CD14-positive monocyte (primary cell): ENCODE measurements around the gene CCDC116. TPM values are rescaled to one million over a fixed set of nuclear protein-coding genes. Genes with fewer than 3 reads are reported as not detected.

ENCODE experiments used
- DNase-seq, 3 donors: peaks; one replicate each; pipeline ENCODE4 v3.0.0-alpha.2; 2011 to 2022
- H2AFZ ChIP-seq: 2 replicates; pipeline ENCODE4 v1.6.0; 2012; ENCODE audit warnings: mild to moderate bottlenecking, low read depth, low read length, inconsistent platforms; ENCODE audit not compliant: insufficient read depth, poor library complexity, severe bottlenecking
- H3K27ac ChIP-seq, 2 donors: 1 replicate in 1 of 2; 2 replicates in 1 of 2; pipeline ENCODE4 v1.5.1; 2012 to 2013; ENCODE audit warnings: low read length in 2 of 2, control low read depth in 1 of 2, inconsistent platforms in 1 of 2, low read depth in 1 of 2, mild to moderate bottlenecking in 1 of 2
- H3K27me3 ChIP-seq, 2 donors: one replicate each; pipeline versions ENCODE4 v1.6.0 to v1.6.1; 2011 to 2013; ENCODE audit warnings: low read length in 2 of 2; ENCODE audit not compliant: control insufficient read depth in 2 of 2, insufficient read depth in 2 of 2
- H3K36me3 ChIP-seq, 2 donors: replicated peaks in 1 of 2; 1 replicate in 1 of 2; 2 replicates in 1 of 2; pipeline versions ENCODE4 v1.5.1 to v1.6.1; 2012 to 2013; ENCODE audit warnings: low read length in 2 of 2, control low read depth in 1 of 2, inconsistent platforms in 1 of 2, mild to moderate bottlenecking in 1 of 2; ENCODE audit not compliant: insufficient read depth in 2 of 2, control insufficient read depth in 1 of 2
- H3K4me1 ChIP-seq, 2 donors: 1 replicate in 1 of 2; 2 replicates in 1 of 2; pipeline versions ENCODE4 v1.5.1 to v1.6.1; 2012 to 2013; ENCODE audit warnings: low read length in 2 of 2, control low read depth in 1 of 2, inconsistent platforms in 1 of 2, mild to moderate bottlenecking in 1 of 2, moderate library complexity in 1 of 2; ENCODE audit not compliant: insufficient read depth in 2 of 2, control insufficient read depth in 1 of 2
- H3K4me2 ChIP-seq: replicated peaks from 2 replicates; pipeline ENCODE3; 2012; ENCODE audit warnings: low read length, moderate library complexity, mild to moderate bottlenecking; ENCODE audit not compliant: poor library complexity, severe bottlenecking; ENCODE audit errors: extremely low read depth
- H3K4me3 ChIP-seq, 3 experiments: fragments of 200-600 bp in 1 of 3; sonication (generic) in 1 of 3; replicated peaks in 1 of 3; 1 replicate in 2 of 3; 2 replicates in 1 of 3; pipeline ENCODE4 v1.5.1; 2011 to 2013; ENCODE audit warnings: low read length in 3 of 3, mild to moderate bottlenecking in 3 of 3, control low read depth in 2 of 3, low read depth in 2 of 3, inconsistent platforms in 1 of 3, moderate library complexity in 1 of 3
- H3K79me2 ChIP-seq: 2 replicates; pipeline ENCODE4 v1.6.0; 2012; ENCODE audit warnings: mild to moderate bottlenecking, control low read depth, inconsistent platforms, low read length, moderate library complexity; ENCODE audit not compliant: insufficient read depth
- H3K9ac ChIP-seq: 2 replicates; pipeline ENCODE4 v1.6.0; 2017; ENCODE audit warnings: low read length, mild to moderate bottlenecking; ENCODE audit not compliant: insufficient read depth, poor library complexity, severe bottlenecking
- H3K9me3 ChIP-seq, 2 donors: replicated peaks in 1 of 2; 1 replicate in 1 of 2; 2 replicates in 1 of 2; pipeline versions ENCODE4 v1.5.1 to v1.6.1; 2012 to 2013; ENCODE audit warnings: low read length in 2 of 2, control low read depth in 1 of 2; ENCODE audit not compliant: control insufficient read depth in 1 of 2, insufficient read depth in 1 of 2
- H4K20me1 ChIP-seq: 2 replicates; pipeline ENCODE4 v1.6.0; 2012; ENCODE audit warnings: mild to moderate bottlenecking, low read length, control low read depth, moderate library complexity; ENCODE audit not compliant: insufficient read depth
- H3K27ac Mint-ChIP-seq, 7 donors: one replicate each; pipeline ENCODE4 v1.8.0; 2020; ENCODE audit warnings: mild to moderate bottlenecking in 7 of 7, mixed read lengths in 7 of 7, moderate library complexity in 6 of 7, inconsistent platforms in 2 of 7
- H3K27me3 Mint-ChIP-seq, 3 donors: one replicate each; pipeline ENCODE4 v1.8.0; 2021 to 2022; ENCODE audit warnings: low read depth in 3 of 3, mild to moderate bottlenecking in 3 of 3, mixed read lengths in 3 of 3, moderate library complexity in 3 of 3, inconsistent platforms in 1 of 3
- H3K36me3 Mint-ChIP-seq, 2 donors: one replicate each; pipeline ENCODE4 v1.8.0; 2020; ENCODE audit warnings: mixed read lengths in 2 of 2, inconsistent platforms in 1 of 2, mild to moderate bottlenecking in 1 of 2
- H3K4me1 Mint-ChIP-seq: one replicate; pipeline ENCODE4 v1.8.0; 2020; ENCODE audit warnings: mild to moderate bottlenecking, mixed read lengths
- H3K4me3 Mint-ChIP-seq, 2 donors: one replicate each; pipeline ENCODE4 v1.8.0; 2020; ENCODE audit warnings: mild to moderate bottlenecking in 2 of 2, mixed read lengths in 2 of 2, moderate library complexity in 1 of 2
- H3K9me3 Mint-ChIP-seq, 7 donors: one replicate each; pipeline ENCODE4 v1.8.0; 2020 to 2022; ENCODE audit warnings: mixed read lengths in 7 of 7, mild to moderate bottlenecking in 6 of 7, moderate library complexity in 6 of 7, inconsistent platforms in 2 of 7
- WGBS: methylation state at CpG from one replicate; pipeline ENCODE4 v1.1.5; 2013; ENCODE audit warnings: missing lambda C conversion rate; ENCODE audit not compliant: insufficient coverage; 5-methylcytosine and 5-hydroxymethylcytosine counted together
- intact Hi-C, 2 donors: fragments of 100-400 bp; cut with micrococcal nuclease; formaldehyde crosslinking; loops; one replicate each; pipeline versions ENCODE4 v1.15.0 to v1.15.1; 2023
- polyA plus RNA-seq, 3 donors: library from polyadenylated mRNA; depleted of rRNA in 1 of 3; unstranded in 2 of 3; stranded (reverse) in 1 of 3; fragments of 300-500 nt in 2 of 3; fragments of >200 nt in 1 of 3; fragmentation: Illumina TruSeq in 2 of 3; gene quantifications; 1 replicate in 2 of 3; 2 replicates in 1 of 3; pipeline ENCODE4 v1.2.3, GENCODE V29; 2012 to 2021
- TF ChIP-seq, protein P1 (sequence below): fragments of 200-600 bp; IDR thresholded peaks from one replicate; pipeline ENCODE4 v1.8.0; 2022; ENCODE audit warnings: antibody characterized with exemption, mild to moderate bottlenecking

CCDC116 gene
- polyA plus RNA-seq, 3 donors: 0.21 TPM; not detected in 2

GRCh38 chr22:21681566-21682370 is 49.2 kb downstream of the CCDC116 start:
- no peaks in the 10 kb centered on the region for H4K20me1 ChIP-seq
- H3K27me3 ChIP-seq: no peaks in the 10 kb centered on the region
- intact Hi-C loops: no loop called here
- Mint-ChIP-seq H3K9me3 (no peaks in the 10 kb centered on the region), H3K4me3 (no peak overlapping the region), H3K27ac (peak overlapping the region in 2 of 7 donors; percentile 18 to 23), H3K4me1 (no peaks in the 10 kb centered on the region), H3K27me3 (no peaks in the 10 kb centered on the region), H3K36me3 (peaks cover 70 to 88% of the 10 kb centered on the region in 2 donors)
- H2AFZ ChIP-seq: no peak overlapping the region
- no peak for DNase-seq
- no peak overlapping the region for H3K4me2 ChIP-seq
- H3K79me2 ChIP-seq: no peaks in the 10 kb centered on the region
- TF ChIP-seq, protein P1, sequence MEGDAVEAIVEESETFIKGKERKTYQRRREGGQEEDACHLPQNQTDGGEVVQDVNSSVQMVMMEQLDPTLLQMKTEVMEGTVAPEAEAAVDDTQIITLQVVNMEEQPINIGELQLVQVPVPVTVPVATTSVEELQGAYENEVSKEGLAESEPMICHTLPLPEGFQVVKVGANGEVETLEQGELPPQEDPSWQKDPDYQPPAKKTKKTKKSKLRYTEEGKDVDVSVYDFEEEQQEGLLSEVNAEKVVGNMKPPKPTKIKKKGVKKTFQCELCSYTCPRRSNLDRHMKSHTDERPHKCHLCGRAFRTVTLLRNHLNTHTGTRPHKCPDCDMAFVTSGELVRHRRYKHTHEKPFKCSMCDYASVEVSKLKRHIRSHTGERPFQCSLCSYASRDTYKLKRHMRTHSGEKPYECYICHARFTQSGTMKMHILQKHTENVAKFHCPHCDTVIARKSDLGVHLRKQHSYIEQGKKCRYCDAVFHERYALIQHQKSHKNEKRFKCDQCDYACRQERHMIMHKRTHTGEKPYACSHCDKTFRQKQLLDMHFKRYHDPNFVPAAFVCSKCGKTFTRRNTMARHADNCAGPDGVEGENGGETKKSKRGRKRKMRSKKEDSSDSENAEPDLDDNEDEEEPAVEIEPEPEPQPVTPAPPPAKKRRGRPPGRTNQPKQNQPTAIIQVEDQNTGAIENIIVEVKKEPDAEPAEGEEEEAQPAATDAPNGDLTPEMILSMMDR: no peak
- 93% methylated on average over 20 of the region's 24 CpGs for WGBS
- no peak overlapping the region for H3K27ac ChIP-seq
- no peak overlapping the region for H3K4me3 ChIP-seq
- H3K4me1 ChIP-seq: no peaks in the 10 kb centered on the region
- peaks cover 65 to 69% of the 10 kb centered on the region in 2 donors for H3K36me3 ChIP-seq
- H3K9me3 ChIP-seq: no peaks in the 10 kb centered on the region
- H3K9ac ChIP-seq: no peak overlapping the region

DNA sequence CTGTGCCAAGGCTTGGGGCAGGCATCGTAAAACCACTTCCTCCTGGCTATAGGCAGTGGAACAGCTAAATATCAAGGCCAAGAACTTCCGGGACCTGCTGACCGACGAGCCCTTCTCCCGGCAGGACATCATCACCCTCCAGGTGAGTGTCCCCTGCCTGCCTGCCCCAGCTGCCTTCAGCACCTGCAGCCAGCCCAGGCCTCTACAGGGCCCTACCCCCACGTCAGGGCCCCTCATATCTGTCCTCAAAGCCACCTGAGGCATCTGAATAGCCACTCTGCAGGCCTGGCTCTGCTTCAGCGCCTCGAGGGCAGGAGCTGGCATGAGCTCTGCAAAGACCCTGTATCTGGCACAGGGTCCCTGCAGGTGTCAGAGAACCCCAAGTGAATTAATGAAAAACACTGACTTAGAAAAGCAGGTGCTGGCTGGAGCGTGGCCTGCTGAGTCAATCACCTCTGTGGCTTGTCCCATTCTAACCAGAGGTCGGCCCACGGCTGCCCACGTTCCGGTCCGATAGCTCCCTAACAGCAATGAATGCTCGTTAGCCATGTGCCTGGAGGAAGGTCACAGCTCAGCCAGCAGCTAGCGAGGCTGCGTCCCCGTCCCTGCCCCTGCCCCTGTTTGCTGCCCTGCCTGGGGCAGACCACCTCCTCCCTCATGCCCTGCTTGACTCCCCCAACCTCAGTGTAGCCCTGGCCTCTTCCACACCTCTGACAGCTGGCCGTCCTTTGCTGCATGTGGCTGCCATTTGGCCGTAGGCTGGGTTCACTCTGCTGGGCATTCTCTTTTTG is 50.0 kb downstream of the CCDC116 start:
- H3K9me3 Mint-ChIP-seq: no peaks in the 10 kb centered on the region
- H3K36me3 ChIP-seq: peaks cover 73 to 76% of the 10 kb centered on the region in 2 donors
- TF ChIP-seq, protein P1: no peak
- WGBS: 96% methylated on average over 19 of the region's 20 CpGs
- H3K36me3 Mint-ChIP-seq: peaks cover 70 to 87% of the 10 kb centered on the region in 2 donors
- no peaks in the 10 kb centered on the region for H3K79me2 ChIP-seq
- H3K4me2 ChIP-seq: no peak overlapping the region
- H2AFZ ChIP-seq: no peak overlapping the region
- no peak overlapping the region for H3K27ac ChIP-seq
- no peaks in the 10 kb centered on the region for H4K20me1 ChIP-seq
- no peak for DNase-seq
- no peak overlapping the region for H3K4me3 ChIP-seq
- H3K4me3 Mint-ChIP-seq: no peak overlapping the region
- H3K4me1 ChIP-seq: no peaks in the 10 kb centered on the region
- no peaks in the 10 kb centered on the region for H3K27me3 Mint-ChIP-seq
- H3K9me3 ChIP-seq: no peaks in the 10 kb centered on the region
- H3K9ac ChIP-seq: no peak overlapping the region
- intact Hi-C loops: no loop called here
- H3K27me3 ChIP-seq: no peaks in the 10 kb centered on the region
- no peak overlapping the region for H3K27ac Mint-ChIP-seq
- H3K4me1 Mint-ChIP-seq: no peaks in the 10 kb centered on the region
